AG09309 (cell line): ENCODE data around the gene HNRNPA0.

Source experiments
- DNase-seq: peaks from one replicate; pipeline ENCODE4 v3.0.0-alpha.2; 2010; ENCODE audit warnings: low read depth
- H3K4me3 ChIP-seq: 2 replicates; pipeline ENCODE4 v1.5.1; 2011; ENCODE audit warnings: mild to moderate bottlenecking, low read depth, low read length, moderate library complexity; ENCODE audit not compliant: control insufficient read depth
- CTCF ChIP-seq: IDR thresholded peaks from 2 replicates; pipeline ENCODE4 v1.5.1; 2011; ENCODE audit warnings: mild to moderate bottlenecking, low read depth, low read length, inconsistent platforms; ENCODE audit not compliant: insufficient read depth, control insufficient read depth; ENCODE audit errors: missing control alignments

The HNRNPA0 gene

GRCh38 chr5:137754961-137755762, 999 bp upstream of the HNRNPA0 start:
- no peak for DNase-seq
- H3K4me3 ChIP-seq = peak overlapping the region; percentile 87
- TF ChIP-seq CTCF = no peak

GRCh38 chr5:137753691-137754187, 424 bp downstream of the HNRNPA0 start:
- peak overlapping the region; percentile 87 for H3K4me3 ChIP-seq
- TF ChIP-seq CTCF = no peak
- no peak for DNase-seq

- no peak for TF ChIP-seq CTCF
- peak overlapping the region; percentile 87 for H3K4me3 ChIP-seq
- DNase-seq = no peak
These were observed 1.1 kb downstream of the HNRNPA0 start for GRCh38 chr5:137752905-137753690.

- TF ChIP-seq CTCF = peak; percentile 77
- H3K4me3 ChIP-seq = peak overlapping the region; percentile 87
- peak; percentile 57 for DNase-seq
These were observed 2.2 kb downstream of the HNRNPA0 start for GRCh38 chr5:137751869-137752491.

GRCh38 chr5:137750436-137750835, 3.7 kb downstream of the HNRNPA0 start:
- DNase-seq = no peak
- no peak overlapping the region for H3K4me3 ChIP-seq
- no peak for TF ChIP-seq CTCF

- H3K4me3 ChIP-seq = no peak overlapping the region
- TF ChIP-seq CTCF = no peak
- DNase-seq = no peak
These were observed 6.3 kb downstream of the HNRNPA0 start for GRCh38 chr5:137747848-137748247.
